Measurements from ENCODE around the gene CACNB2.

CACNB2 gene

DNA sequence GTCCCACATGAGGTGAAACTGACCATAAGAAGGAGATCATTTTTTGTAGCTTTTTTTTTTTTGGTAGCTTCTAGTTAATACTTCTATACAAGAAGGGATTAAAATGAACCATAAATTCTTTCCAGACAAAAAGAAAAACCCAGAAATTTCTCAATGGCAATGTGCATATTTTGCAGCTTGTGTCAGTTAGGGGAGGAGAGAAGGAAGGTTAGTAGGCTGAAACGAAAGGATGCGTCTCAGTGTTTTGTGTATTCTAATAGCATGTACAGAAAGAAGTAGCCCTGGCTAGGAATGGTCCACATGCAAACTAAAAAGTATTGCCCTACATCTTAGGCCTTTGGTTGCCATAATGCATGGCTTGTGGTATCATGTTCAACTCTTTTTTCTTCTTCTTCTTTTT is 90.6 kb downstream of the CACNB2 start:
- DNase-seq (ENCODE audit: low spot score), result no peak

DNA sequence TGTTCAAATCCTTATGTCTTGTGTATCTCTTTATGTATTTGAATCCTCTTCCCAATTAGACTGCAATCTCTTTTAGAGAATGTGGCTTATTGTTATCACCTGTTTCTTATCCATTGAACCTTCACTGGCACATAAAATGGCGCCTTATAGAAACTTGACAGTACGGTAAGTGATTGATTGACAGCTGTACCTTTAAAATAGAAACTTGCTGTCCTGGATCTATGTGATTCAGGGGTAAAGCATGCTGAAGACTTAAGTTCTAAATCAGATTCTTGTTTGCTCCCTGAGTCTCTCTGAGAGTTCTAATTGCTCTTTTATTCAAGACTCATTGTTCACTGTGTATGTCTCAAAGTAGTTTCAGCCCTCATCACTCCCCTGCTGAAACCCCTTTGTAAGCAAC is 91.3 kb downstream of the CACNB2 start:
- DNase-seq (ENCODE audit: low spot score), result no peak

DNA sequence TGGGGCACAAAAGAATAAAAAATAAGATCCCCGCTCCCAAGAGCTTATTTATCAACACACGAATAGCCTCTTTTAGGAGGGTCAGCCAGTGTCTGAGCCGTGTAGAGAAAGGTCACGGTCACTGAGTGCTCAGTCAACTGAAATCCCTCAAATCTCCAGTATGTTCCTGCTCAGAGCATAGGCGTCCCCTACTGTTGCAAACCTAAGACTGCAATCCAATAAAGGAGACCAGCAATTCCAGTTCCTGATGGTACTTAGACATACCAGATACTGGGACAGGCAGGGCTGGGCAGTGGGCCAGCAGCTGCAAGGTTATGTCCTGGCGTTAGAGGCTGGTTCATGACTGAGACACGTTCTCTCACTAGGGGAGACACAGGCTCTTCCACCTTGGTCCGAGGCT is 93.6 kb downstream of the CACNB2 start:
- DNase-seq (ENCODE audit: low spot score), result no peak

DNA sequence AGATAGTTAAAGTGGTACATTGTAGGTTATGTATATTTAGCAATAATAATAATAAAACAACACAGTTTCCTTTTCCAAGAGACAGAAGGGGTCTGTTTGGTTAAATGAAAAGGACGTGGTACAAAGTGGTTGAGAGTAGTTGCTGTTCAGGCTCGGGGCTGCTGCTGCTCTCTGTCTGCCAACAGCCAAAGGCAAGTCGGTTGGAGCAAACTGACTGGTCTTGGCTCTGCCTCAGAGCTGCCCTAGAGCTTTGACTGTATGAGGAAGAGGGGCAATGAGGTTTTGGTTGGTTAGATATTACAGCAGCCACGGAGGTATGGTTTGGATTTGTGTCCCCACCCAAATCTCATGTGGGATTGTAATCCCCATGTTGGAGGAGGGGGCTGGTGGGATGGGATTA is 95.3 kb downstream of the CACNB2 start:
- no peak for DNase-seq (ENCODE audit: low spot score)

DNA sequence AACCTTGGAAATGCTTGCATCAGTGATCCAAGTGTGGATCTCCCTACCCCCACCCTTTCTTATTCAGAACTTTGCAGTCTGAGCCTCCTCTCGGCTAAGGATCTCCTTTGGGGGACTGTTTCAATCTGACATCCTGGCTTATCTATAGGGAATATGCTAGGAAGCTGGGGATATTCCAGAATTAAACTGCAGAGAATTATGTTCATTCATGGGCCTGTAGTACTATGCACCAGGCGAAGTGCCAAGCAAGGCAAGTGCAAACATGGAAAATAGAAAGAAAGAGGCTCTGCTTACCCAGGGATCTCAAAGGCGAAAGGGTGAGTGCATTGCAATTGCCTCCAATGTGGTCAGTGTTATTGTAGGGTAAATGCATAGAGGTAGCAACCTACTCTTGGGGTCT is 96.5 kb downstream of the CACNB2 start:
- no peak for DNase-seq (ENCODE audit: low spot score)

DNA sequence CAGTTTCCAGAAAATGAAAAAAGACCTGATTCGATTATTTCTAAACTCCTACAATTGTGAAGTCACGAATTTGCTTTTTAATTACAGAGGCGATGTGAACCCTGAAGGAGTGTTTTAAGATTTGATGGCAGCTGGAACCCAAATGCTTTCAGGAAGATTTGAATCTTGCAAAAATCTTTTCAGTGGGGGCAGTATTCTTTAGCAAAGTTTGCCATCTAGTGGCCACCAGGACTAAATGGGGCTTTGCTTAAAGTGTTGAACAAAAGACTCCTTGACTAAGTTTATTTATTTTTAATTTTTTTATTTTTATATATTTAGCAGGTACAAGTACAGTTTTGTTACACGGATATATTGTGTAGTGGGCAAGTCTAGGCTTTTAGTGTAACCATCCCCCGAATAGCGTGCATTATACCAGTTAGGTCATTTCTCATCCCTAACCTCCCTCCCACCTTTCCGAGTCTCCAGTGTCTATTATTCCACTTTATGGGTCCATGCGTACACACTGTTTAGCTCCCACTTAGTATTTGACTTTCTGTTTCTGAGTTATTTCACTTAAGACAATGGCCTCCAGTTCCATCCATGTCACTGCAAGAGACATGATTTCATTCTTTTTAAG is 98.8 kb downstream of the CACNB2 start:
- DNase-seq (ENCODE audit: low spot score), result peak; percentile 57

DNA sequence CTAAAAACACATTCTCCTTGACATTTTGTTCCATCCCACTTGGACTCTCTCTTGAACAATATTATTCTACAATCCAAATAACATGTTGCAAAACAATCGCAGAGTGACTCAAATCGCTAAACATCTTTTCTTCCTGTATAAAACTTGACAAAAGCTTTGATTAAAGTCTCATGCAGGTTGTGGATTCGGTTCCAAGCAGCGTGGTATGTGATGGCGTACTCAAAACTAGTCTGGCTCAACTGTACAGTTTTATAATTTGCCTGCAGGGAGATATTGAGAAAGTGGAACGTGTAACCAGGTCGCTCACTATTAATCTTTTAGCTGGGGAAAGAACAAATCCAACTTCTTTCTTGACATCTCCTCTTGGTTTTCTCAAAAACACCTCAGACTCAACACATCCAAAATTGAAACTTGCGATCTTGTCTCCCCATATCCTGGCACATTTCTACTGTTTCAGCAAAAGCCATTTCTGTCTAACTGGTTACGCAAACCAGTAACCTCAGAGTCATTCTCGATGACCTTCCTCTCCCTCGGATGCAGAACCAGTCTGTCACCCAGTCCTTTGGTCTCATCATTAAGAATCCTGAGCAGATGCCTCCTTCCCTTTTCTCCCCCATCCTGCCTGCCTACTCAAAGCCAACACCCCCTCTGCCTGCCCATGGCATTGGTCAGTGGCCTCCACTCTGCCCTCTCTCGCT is 100.1 kb downstream of the CACNB2 start:
- DNase-seq (ENCODE audit: low spot score), result no peak

DNA sequence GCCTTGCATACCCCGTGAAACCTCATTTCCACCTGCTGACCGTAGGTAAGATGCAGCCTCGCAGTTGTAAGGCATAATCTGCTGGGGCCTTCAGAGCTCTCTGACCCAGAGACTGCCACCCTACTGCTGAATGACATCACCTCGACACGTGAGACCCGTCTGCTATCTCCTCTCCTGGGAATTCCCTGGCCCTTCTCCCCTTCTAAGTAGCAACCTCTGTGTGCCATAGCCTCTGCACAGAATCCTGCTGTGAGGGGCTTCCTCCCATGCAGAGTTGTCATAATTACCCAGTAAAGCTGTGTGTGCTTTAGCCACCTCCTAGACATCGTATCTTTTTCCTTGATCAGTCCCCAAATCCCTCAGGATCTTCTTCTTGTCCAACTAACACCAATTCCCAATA is 106.7 kb downstream of the CACNB2 start:
- no peak for DNase-seq (ENCODE audit: low spot score)

DNA sequence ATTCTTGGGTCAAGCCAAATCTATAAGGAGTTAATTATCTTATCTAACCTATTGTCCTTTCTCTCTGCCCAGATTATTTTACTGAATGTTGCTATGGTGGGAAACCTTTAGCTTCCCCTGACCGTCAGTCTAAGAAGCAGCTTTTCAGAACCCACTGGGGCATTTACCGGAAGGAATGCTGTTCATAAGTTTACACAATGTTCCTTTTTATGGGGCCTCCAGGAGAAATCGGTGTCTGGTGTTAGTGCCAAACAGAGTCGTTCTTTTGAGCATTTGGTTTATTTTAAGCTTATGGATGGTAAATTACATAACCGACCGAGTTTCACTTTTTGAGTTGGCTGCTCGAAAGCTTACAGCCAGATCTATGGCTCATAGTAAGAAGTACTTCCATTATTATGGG is 111.9 kb downstream of the CACNB2 start:
- DNase-seq (ENCODE audit: low spot score), result no peak

DNA sequence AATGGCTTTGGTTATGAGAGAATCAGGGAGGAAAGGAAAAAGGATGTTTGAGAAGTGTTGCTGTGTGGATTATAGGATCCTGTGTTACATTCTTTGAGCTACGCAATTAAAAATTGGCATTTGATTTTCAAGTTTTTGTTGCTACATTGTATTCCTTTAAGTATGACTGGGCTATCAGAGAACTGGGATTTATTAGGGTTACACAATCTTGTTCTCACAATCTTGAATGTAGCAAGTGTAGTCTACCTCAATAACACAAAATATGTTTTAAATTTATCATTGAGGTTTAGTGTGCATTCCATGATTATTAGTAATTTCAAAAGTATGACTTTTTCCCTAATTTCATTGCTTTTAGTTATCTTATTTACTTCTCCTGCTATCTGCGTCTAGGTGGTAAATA is 113.9 kb downstream of the CACNB2 start:
- DNase-seq (ENCODE audit: low spot score), result no peak

DNA sequence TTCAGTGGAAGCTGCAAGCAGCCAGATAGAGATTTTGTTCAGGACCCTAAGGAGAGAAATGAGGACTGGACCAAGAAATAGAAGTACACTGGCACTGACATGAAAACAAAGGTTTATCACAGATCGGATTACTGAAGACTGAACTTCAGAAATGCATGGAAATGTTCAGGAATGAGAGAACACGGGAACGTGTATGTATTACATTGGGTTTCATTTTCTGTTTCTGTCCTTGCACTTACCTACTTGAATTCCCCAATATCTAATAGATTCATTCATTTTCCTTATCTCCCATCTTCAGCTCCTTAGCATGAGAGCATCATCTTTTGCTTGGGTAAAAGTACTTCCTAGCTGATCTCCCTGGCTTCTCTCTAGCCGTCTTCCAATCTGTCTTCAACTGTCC is 114.5 kb downstream of the CACNB2 start:
- DNase-seq (ENCODE audit: low spot score), result no peak

DNA sequence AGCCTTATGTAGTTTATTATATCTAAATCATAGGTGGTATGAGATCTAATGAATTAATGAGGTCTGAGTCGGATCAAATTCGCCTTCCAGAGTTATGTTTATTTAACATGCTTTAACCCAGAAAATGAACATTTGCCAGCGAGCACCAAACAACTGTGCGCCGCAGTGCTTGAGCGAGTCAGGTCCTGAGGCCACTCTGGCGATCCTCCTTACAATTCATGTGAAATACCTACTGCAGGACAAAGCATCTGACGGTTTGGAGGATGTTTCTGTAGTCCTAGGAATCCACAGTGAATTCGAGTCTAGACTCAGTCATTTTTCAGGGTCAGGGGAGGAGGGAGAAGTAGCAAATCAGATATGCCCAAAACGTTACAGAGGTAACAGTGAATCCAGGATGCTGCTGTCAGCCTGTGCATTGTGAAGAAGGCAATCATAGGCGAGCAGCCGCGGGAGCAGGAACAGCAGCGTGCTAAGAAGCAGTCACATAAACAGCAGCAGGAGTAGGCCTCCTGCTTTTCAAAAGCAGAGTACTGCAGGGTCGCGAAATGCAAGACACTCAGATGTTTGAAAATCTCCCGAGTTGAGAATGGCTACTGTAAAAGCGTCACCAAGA is 120.2 kb downstream of the CACNB2 start:
- DNase-seq (ENCODE audit: low spot score), result no peak

DNA sequence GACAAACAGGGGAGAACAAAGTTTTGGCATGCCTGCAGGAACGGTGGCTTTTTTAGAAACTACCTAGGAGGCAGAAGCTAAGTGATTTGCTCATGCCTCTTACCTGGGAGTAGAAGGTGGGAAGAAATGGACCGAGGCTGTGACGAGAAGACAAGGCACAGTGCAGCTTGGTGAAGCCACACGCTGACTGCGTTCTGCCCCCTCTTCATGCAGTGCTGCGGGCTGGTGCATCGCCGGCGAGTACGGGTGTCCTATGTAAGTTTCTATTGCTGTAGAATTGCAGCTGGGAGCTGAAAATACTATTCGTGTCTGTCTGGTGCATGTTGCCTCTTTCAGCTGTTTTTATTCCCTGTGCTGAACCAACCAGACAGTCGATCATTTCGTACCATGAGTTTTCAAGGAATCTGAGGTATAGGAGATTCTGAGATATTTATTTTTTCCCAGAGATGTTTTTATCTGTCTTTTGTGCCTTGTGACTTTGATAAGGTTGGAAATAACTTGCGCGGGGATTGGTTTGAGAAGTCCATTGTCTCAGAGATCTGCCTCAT is 120.9 kb downstream of the CACNB2 start:
- DNase-seq (ENCODE audit: low spot score), result peak; percentile 29

DNA sequence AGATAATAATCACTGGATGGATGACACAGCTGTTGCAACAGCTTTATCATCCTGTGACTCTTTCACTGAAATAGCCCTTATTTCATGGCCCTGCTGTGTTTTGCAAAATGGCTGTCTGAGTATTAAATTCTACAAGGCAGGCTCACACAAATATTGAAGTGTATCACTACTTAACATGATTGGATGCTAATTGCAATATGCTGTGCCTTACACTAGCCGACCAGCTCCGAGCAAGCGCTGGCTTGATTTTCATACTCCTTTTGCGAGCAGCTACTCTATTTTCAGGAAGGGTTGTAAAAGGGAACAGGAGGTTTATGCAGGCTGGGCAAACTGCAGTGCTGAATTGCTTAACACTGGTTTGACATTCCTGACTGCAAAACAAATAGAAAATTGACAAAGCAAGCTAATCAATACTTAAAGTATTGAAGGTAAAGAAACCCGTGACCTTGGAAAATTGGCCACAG is 121.6 kb downstream of the CACNB2 start:
- no peak for DNase-seq (ENCODE audit: low spot score)

DNA sequence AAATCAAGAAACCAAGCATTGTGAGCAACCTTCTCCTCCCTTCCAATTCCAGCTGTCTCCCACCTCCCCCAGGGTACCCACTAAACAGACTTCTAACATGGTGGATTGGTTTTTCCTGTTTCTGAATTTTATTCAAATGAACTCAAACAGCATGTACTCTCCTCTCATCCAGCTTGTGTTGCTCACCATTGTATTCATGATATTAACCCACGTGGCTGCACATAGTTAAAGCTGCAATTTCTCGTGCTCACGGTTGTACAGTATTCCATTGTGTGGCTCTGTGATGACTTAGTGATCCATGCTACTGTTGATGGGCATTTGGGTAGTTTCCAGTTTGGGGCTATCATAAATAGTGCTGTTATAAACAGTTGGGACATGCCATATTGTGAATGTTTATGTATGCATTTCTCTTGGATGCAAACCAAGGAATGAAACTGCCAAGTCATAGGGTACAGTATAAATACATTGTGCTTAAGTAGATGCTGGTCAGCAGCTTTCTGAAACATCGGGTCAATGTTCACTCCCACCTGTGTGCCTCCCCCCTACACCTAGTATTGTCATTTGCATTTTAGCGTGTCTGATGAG is 124.3 kb downstream of the CACNB2 start:
- DNase-seq (ENCODE audit: low spot score), result no peak

DNA sequence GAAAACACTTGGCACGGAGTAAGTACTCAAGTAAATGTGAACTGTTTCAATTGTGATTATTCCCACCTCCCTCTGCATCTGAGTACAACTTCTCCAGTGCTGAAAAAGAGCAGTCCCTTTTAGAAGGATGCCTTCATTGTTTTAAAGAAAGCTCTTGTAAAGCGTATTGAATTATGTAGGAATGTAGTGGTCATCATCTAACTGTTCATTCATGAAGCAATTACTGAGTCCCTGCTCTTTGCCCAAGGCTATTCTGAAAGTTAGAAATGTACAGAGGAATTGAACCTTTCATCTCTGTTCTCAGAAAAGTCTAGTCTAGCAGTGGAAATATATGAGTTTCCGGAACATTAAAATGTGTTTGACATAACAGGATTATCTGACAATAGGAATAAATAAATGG is 127.8 kb downstream of the CACNB2 start:
- DNase-seq (ENCODE audit: low spot score), result no peak

DNA sequence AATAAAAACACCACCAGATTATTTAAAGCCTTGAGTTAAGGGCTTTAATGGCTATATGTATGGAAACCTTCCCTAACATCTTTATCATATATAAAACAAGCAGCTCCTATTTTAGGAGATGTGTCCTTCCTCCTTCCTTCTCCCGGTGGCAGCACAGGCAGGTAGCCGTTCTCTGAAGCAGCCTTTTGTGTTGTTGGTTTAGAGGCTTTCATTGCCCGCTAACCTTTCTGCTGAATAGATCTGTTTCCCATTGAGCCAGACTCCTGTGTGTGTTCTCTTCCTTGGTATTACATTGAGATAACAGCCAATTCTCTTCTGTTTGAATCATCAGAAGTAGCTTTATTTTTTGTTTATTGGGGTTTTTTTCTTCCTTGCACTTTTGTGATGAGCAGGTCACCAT is 131.3 kb downstream of the CACNB2 start:
- no peak for DNase-seq (ENCODE audit: low spot score)

DNA sequence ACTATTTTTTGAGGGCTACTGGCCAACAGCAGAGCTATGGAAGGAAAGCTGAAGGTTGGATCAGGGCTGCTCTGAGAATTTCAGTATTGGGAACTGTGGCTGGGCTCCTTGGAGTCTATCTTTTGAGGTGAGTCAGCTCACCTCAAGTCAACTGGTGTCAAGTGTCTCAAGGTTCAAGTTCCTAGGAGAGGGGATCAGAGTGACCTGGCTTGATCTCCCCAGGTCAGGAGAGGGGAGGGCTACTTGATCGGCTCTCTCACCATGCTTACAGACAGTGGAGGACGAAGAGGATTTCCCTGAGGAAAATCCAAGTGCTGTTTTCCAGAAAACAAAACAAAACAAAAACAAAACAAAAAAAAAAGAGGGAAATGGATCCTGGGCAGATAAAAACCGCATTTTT is 132.8 kb downstream of the CACNB2 start:
- no peak for DNase-seq (ENCODE audit: low spot score)

DNA sequence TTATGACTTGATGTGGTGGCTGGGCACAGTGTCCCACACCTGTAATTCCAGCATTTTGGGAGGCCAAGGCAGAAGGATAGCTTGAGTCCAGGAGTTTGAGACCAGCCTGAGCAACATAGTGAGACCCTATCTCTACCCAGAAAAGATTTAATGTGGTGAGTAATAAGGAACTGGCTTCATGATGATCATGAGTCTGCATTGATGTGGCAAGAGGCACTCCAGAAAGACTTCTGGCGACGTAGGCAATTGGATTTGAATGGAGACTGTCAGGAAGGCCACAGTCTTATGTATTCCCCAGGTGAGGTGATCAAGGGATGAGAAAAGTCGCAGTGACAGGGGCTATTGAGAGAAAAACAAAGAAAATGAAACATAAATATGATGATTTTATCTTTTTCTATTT is 138.0 kb downstream of the CACNB2 start:
- DNase-seq (ENCODE audit: low spot score), result no peak

DNA sequence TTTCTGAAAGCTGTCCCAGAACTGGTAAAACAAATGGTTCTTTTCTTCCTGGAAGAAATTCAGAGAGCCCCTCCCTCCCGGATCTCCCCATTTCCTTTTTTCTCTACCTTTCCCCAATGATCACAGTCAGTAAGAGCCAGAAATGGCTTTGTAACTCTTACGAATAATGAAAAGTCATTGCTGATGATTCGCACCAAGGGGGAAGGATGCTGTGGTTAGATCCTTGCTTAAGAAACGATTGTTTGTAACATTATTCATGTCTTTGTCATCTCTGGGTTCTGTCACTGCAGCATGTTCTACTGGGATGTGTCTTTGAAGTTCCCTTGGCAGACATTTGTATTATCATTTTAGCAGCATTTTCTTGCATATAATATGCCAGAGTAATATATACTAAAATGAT is 138.9 kb downstream of the CACNB2 start:
- DNase-seq (ENCODE audit: low spot score), result no peak

DNA sequence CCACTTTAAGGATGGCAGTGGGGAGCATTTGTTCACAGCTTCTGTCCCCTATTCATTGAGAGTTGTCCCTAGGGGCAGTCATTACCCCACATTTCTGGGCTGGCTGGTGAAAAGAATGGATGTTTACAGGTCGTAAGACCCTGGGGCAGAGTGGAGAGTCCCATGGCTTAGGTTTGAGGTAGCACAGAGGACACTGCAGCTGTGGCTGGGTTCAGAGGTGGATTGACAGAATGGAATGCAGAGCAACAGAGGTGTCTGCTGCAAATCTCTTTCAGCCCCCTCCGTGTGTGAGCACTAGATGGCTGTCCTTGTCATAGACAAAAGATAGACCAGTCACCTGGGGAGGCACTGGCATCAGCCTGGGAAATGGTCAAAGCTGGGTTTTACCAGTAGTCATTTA is 141.9 kb downstream of the CACNB2 start:
- DNase-seq (ENCODE audit: low spot score), result no peak

DNA sequence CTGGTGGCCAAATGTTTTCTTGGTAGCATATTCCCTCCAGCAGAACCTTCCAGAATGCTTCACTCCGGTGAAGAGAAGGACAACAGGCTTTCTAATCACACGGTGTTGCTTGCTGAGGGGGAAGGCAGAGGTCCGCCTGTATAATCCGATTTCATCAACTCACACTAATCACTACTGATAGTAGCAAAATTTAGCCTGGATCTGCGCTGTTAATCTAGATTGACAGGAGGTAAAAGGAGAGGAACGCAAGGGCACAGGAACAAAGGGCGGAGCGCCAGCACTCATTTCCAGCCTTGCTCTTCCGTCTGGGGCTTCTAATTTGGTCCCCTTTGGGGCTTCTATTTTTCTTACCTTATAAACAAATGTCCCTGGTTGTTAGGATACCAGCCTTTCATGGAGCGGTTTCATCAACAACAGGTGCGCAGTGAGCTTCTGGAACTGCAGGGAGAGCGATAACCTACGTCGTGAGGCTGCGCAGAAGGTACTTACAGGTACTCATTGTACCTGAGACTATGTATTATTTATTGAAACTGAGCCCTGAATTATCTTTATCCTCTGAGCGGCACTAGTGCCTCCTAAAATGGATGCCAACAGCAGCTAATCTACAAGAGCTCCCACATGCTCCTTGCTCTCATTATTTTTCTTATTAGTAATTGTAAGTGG is 150.6 kb downstream of the CACNB2 start:
- DNase-seq (ENCODE audit: low spot score), result no peak
